ENCODE results near the gene ST6GAL1. TPM values are rescaled to one million over a fixed set of nuclear protein-coding genes. Genes with fewer than 3 reads are reported as not detected.
A peak's percentile ranks its signal among the peaks of the same experiment; 100 is the strongest.

The ST6GAL1 gene
- total RNA-seq, 1 experiment from 2014 or later, result 74.2 TPM

- intact Hi-C loops (cut with micrococcal nuclease; ENCODE audit: unreplicated experiment), result no loop called here
- Histone ChIP-seq H3K27me3 (replicated peaks; ENCODE audit: insufficient read depth, low read depth, low read length, poor library complexity) (no peaks in the 10 kb centered on the region), H3K9me3 (ENCODE audit: low read depth, low read length, poor library complexity, severe bottlenecking) (no peaks in the 10 kb centered on the region), H3K4me1 (ENCODE audit: insufficient read depth, low read length, poor library complexity, severe bottlenecking) (peaks cover 7% of the 10 kb centered on the region), H3K27ac (ENCODE audit: low read depth, low read length, poor library complexity, severe bottlenecking) (peak overlapping the region; percentile 90), H3K36me3 (ENCODE audit: insufficient read depth, low read length, poor library complexity, severe bottlenecking) (peaks cover 30% of the 10 kb centered on the region), H3K4me3 (ENCODE audit: low read depth, low read length, poor library complexity, severe bottlenecking) (peak overlapping the region; percentile 95)
- TSS peak; percentile 25 for BruUV-seq (replicated peaks)
- CTCF ChIA-PET, result interaction anchor here (1.9 kb wide), 1 partner anchor 83 kb away, joined by 10 read pairs; no protein-coding TSS in a partner anchor
- TF ChIP-seq, protein P1, sequence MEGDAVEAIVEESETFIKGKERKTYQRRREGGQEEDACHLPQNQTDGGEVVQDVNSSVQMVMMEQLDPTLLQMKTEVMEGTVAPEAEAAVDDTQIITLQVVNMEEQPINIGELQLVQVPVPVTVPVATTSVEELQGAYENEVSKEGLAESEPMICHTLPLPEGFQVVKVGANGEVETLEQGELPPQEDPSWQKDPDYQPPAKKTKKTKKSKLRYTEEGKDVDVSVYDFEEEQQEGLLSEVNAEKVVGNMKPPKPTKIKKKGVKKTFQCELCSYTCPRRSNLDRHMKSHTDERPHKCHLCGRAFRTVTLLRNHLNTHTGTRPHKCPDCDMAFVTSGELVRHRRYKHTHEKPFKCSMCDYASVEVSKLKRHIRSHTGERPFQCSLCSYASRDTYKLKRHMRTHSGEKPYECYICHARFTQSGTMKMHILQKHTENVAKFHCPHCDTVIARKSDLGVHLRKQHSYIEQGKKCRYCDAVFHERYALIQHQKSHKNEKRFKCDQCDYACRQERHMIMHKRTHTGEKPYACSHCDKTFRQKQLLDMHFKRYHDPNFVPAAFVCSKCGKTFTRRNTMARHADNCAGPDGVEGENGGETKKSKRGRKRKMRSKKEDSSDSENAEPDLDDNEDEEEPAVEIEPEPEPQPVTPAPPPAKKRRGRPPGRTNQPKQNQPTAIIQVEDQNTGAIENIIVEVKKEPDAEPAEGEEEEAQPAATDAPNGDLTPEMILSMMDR (conservative IDR thresholded peaks at IDR 0.05; ENCODE audit: low read depth, low read length), result no peak
- TF ChIP-seq EZH2 (IDR thresholded peaks at IDR 0.05; ENCODE audit: borderline replicate concordance, low read depth, low read length, poor library complexity, severe bottlenecking), result no peak
- peak; percentile 47 for DNase-seq (ENCODE audit: low spot score)
- POLR2A ChIA-PET (ENCODE audit: low non-redundant PET), result interaction anchor here (0.7 kb wide), 1 partner anchor 69 kb away, joined by 3 read pairs; no protein-coding TSS in a partner anchor
Measured at GRCh38 chr3:186932281-186933181, 2.2 kb downstream of the ST6GAL1 start.

DNA sequence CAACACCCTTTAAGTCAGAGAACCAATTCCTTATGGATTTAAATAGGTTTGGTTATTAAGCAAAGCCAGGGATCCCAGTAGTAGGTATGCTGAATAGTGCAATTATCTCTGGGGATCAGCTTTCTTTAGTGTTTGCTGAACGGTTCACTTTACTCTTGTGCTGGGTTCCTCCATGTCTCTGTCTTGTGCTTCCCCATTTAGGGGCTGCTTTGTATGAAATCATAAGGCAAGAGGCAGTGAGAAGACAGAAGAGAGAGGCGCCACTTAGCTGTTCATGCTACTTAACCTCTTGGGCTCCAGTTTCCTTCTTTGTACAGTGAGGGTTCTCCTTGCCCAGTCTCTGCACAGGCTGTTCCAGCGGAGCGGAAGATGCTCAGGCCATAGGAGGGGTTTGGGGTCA, 3.5 kb downstream of the ST6GAL1 start:
- TF ChIP-seq EZH2 (IDR thresholded peaks at IDR 0.05; ENCODE audit: borderline replicate concordance, low read depth, low read length, poor library complexity, severe bottlenecking), result no peak
- TF ChIP-seq, protein P1 (conservative IDR thresholded peaks at IDR 0.05; ENCODE audit: low read depth, low read length), result no peak
- intact Hi-C loops (cut with micrococcal nuclease; ENCODE audit: unreplicated experiment), result no loop called here
- no peaks in the 10 kb centered on the region for H3K9me3 ChIP-seq (ENCODE audit: low read depth, low read length, poor library complexity, severe bottlenecking)
- no peak overlapping the region for H3K27ac ChIP-seq (ENCODE audit: low read depth, low read length, poor library complexity, severe bottlenecking)
- H3K4me3 ChIP-seq (ENCODE audit: low read depth, low read length, poor library complexity, severe bottlenecking), result no peak overlapping the region
- peaks cover 7% of the 10 kb centered on the region for H3K4me1 ChIP-seq (ENCODE audit: insufficient read depth, low read length, poor library complexity, severe bottlenecking)
- ChIA-PET CTCF (no interaction called here), POLR2A (ENCODE audit: low non-redundant PET) (no interaction called here)
- no TSS peak for BruUV-seq (replicated peaks)
- peaks cover 30% of the 10 kb centered on the region for H3K36me3 ChIP-seq (ENCODE audit: insufficient read depth, low read length, poor library complexity, severe bottlenecking)
- H3K27me3 ChIP-seq (replicated peaks; ENCODE audit: insufficient read depth, low read depth, low read length, poor library complexity), result no peaks in the 10 kb centered on the region
- no peak for DNase-seq (ENCODE audit: low spot score)

- ChIA-PET CTCF (no interaction called here), POLR2A (ENCODE audit: low non-redundant PET) (interaction anchor here (0.6 kb wide), 1 partner anchor 1687 kb away, joined by 3 read pairs; no protein-coding TSS in a partner anchor)
- TF ChIP-seq, protein P1 (conservative IDR thresholded peaks at IDR 0.05; ENCODE audit: low read depth, low read length), result no peak
- no peak for TF ChIP-seq EZH2 (IDR thresholded peaks at IDR 0.05; ENCODE audit: borderline replicate concordance, low read depth, low read length, poor library complexity, severe bottlenecking)
- BruUV-seq (replicated peaks), result no TSS peak
- intact Hi-C loops (cut with micrococcal nuclease; ENCODE audit: unreplicated experiment), result no loop called here
- Histone ChIP-seq H3K4me1 (ENCODE audit: insufficient read depth, low read length, poor library complexity, severe bottlenecking) (no peaks in the 10 kb centered on the region), H3K27me3 (replicated peaks; ENCODE audit: insufficient read depth, low read depth, low read length, poor library complexity) (no peaks in the 10 kb centered on the region), H3K9me3 (ENCODE audit: low read depth, low read length, poor library complexity, severe bottlenecking) (no peaks in the 10 kb centered on the region), H3K36me3 (ENCODE audit: insufficient read depth, low read length, poor library complexity, severe bottlenecking) (peaks cover 30% of the 10 kb centered on the region), H3K4me3 (ENCODE audit: low read depth, low read length, poor library complexity, severe bottlenecking) (no peak overlapping the region), H3K27ac (ENCODE audit: low read depth, low read length, poor library complexity, severe bottlenecking) (no peak overlapping the region)
- no peak for DNase-seq (ENCODE audit: low spot score)
Measured at GRCh38 chr3:186935133-186935532, 4.8 kb downstream of the ST6GAL1 start.

Data from A673 (cell line).